ENCODE measurements around the gene SCARB1. TPM values are rescaled to one million over a fixed set of nuclear protein-coding genes. Genes with fewer than 3 reads are reported as not detected.

SCARB1 gene
- total RNA-seq, 1 experiment from 2014 or later: 26.8 TPM

- DNase-seq (ENCODE audit: low spot score): no peak
Measured at GRCh38 chr12:124776125-124776513, 87.5 kb downstream of the SCARB1 start.

- DNase-seq (ENCODE audit: low spot score): peak; percentile 79
Measured at GRCh38 chr12:124774462-124775167, 89.0 kb downstream of the SCARB1 start.

- DNase-seq (ENCODE audit: low spot score): no peak
Measured at GRCh38 chr12:124774054-124774461, 89.6 kb downstream of the SCARB1 start.

- no peak for DNase-seq (ENCODE audit: low spot score)
Measured at GRCh38 chr12:124772289-124773170, 91.1 kb downstream of the SCARB1 start.

GRCh38 chr12:124771462-124772288 lies 92.0 kb downstream of the SCARB1 start:
- peak; percentile 59 for DNase-seq (ENCODE audit: low spot score)

- no peak for DNase-seq (ENCODE audit: low spot score)
Measured at GRCh38 chr12:124770728-124771127, 92.9 kb downstream of the SCARB1 start.

- no peak for DNase-seq (ENCODE audit: low spot score)
Measured at GRCh38 chr12:124769881-124770512, 93.7 kb downstream of the SCARB1 start.

- DNase-seq (ENCODE audit: low spot score): no peak
Measured at GRCh38 chr12:124769163-124769530, 94.5 kb downstream of the SCARB1 start.

- DNase-seq (ENCODE audit: low spot score): peak; percentile 36
Measured at GRCh38 chr12:124768452-124769162, 95.1 kb downstream of the SCARB1 start.

- DNase-seq (ENCODE audit: low spot score): peak; percentile 42
Measured at GRCh38 chr12:124767066-124767821, 96.4 kb downstream of the SCARB1 start.

- DNase-seq (ENCODE audit: low spot score): no peak
Measured at GRCh38 chr12:124766727-124767065, 97.0 kb downstream of the SCARB1 start.

GRCh38 chr12:124765581-124766489 lies 97.8 kb downstream of the SCARB1 start:
- no peak for DNase-seq (ENCODE audit: low spot score)

- DNase-seq (ENCODE audit: low spot score): peak; percentile 79
Measured at GRCh38 chr12:124764870-124765580, 98.6 kb downstream of the SCARB1 start.

GRCh38 chr12:124764451-124764850 lies 99.2 kb downstream of the SCARB1 start:
- DNase-seq (ENCODE audit: low spot score): peak; percentile 59

- DNase-seq (ENCODE audit: low spot score): no peak
Measured at GRCh38 chr12:124763594-124763979, 100.1 kb downstream of the SCARB1 start.

GRCh38 chr12:124762791-124763593 lies 100.7 kb downstream of the SCARB1 start:
- no peak for DNase-seq (ENCODE audit: low spot score)

GRCh38 chr12:124762384-124762783 lies 101.3 kb downstream of the SCARB1 start:
- DNase-seq (ENCODE audit: low spot score): no peak

- no peak for DNase-seq (ENCODE audit: low spot score)
Measured at GRCh38 chr12:124761871-124762270, 101.8 kb downstream of the SCARB1 start.

All from H4 (cell line).